ENCODE measurements around the gene FAM240B.

FAM240B gene

GRCh38 chr9:38744484-38744883 is 24.6 kb upstream of the FAM240B start:
- Histone ChIP-seq H3K9me2 (ENCODE audit: low read depth, low read length) (no peaks in the 10 kb centered on the region), H2AFZ (ENCODE audit: low read length) (no peak overlapping the region), H3F3A (ENCODE audit: insufficient read depth, low read length) (no peaks in the 10 kb centered on the region), H3K4me3 (ENCODE audit: low read depth, low read length, poor library complexity, severe bottlenecking) (no peak overlapping the region), H3K4me2 (ENCODE audit: low read length) (no peak overlapping the region), H3K27ac (ENCODE audit: low read depth, low read length, poor library complexity, severe bottlenecking) (no peak overlapping the region), H4K20me1 (ENCODE audit: insufficient read depth, low read length) (no peaks in the 10 kb centered on the region), H3K9me3 (ENCODE audit: low read length) (no peaks in the 10 kb centered on the region), H3K27me3 (ENCODE audit: insufficient read depth, low read length) (no peaks in the 10 kb centered on the region), H3K79me2 (ENCODE audit: insufficient read depth, low read length) (no peaks in the 10 kb centered on the region), H3K9ac (ENCODE audit: low read length) (no peak overlapping the region), H3K4me1 (ENCODE audit: insufficient read depth, low read length, severe bottlenecking) (no peaks in the 10 kb centered on the region), H3K36me3 (ENCODE audit: insufficient read depth, low read length) (no peaks in the 10 kb centered on the region)
- TF ChIP-seq EZH2 (IDR thresholded peaks at IDR 0.05; ENCODE audit: borderline replicate concordance, low read length), result no peak
- TF ChIP-seq CTCF (IDR thresholded peaks at IDR 0.05; ENCODE audit: low read length), result no peak

GRCh38 chr9:38737246-38737645 is 17.3 kb upstream of the FAM240B start:
- Histone ChIP-seq H3K27ac (ENCODE audit: low read depth, low read length, poor library complexity, severe bottlenecking) (no peak overlapping the region), H3K9me2 (ENCODE audit: low read depth, low read length) (no peaks in the 10 kb centered on the region), H3K27me3 (ENCODE audit: insufficient read depth, low read length) (no peaks in the 10 kb centered on the region), H3K9ac (ENCODE audit: low read length) (no peak overlapping the region), H3K4me1 (ENCODE audit: insufficient read depth, low read length, severe bottlenecking) (no peaks in the 10 kb centered on the region), H3K4me2 (ENCODE audit: low read length) (no peak overlapping the region), H2AFZ (ENCODE audit: low read length) (no peak overlapping the region), H3K79me2 (ENCODE audit: insufficient read depth, low read length) (no peaks in the 10 kb centered on the region), H3K4me3 (ENCODE audit: low read depth, low read length, poor library complexity, severe bottlenecking) (no peak overlapping the region), H3F3A (ENCODE audit: insufficient read depth, low read length) (no peaks in the 10 kb centered on the region), H3K9me3 (ENCODE audit: low read length) (no peaks in the 10 kb centered on the region), H3K36me3 (ENCODE audit: insufficient read depth, low read length) (no peaks in the 10 kb centered on the region), H4K20me1 (ENCODE audit: insufficient read depth, low read length) (no peaks in the 10 kb centered on the region)
- TF ChIP-seq CTCF (IDR thresholded peaks at IDR 0.05; ENCODE audit: low read length) (no peak), EZH2 (IDR thresholded peaks at IDR 0.05; ENCODE audit: borderline replicate concordance, low read length) (no peak)

- Histone ChIP-seq H3K4me2 (ENCODE audit: low read length) (no peak overlapping the region), H3K36me3 (ENCODE audit: insufficient read depth, low read length) (no peaks in the 10 kb centered on the region), H3F3A (ENCODE audit: insufficient read depth, low read length) (no peaks in the 10 kb centered on the region), H3K9ac (ENCODE audit: low read length) (no peak overlapping the region), H3K4me1 (ENCODE audit: insufficient read depth, low read length, severe bottlenecking) (no peaks in the 10 kb centered on the region), H3K27ac (ENCODE audit: low read depth, low read length, poor library complexity, severe bottlenecking) (no peak overlapping the region), H3K79me2 (ENCODE audit: insufficient read depth, low read length) (no peaks in the 10 kb centered on the region), H2AFZ (ENCODE audit: low read length) (no peak overlapping the region), H3K9me2 (ENCODE audit: low read depth, low read length) (no peaks in the 10 kb centered on the region), H3K27me3 (ENCODE audit: insufficient read depth, low read length) (no peaks in the 10 kb centered on the region), H3K9me3 (ENCODE audit: low read length) (no peaks in the 10 kb centered on the region), H4K20me1 (ENCODE audit: insufficient read depth, low read length) (no peaks in the 10 kb centered on the region), H3K4me3 (ENCODE audit: low read depth, low read length, poor library complexity, severe bottlenecking) (no peak overlapping the region)
- TF ChIP-seq EZH2 (IDR thresholded peaks at IDR 0.05; ENCODE audit: borderline replicate concordance, low read length), result no peak
- no peak for TF ChIP-seq CTCF (IDR thresholded peaks at IDR 0.05; ENCODE audit: low read length)
These were observed 14.9 kb upstream of the FAM240B start for GRCh38 chr9:38734831-38735230.

Measured in OCI-LY1 (cell line).